ES-I3 (cell line): ENCODE data around the gene PLPPR2.

Source experiments
- H3K36me3 ChIP-seq: 2 replicates; pipeline ENCODE4 v1.6.1; 2013; ENCODE audit warnings: mild to moderate bottlenecking, low read length, control low read depth, moderate library complexity; ENCODE audit not compliant: insufficient read depth
- H3K4me1 ChIP-seq: 2 replicates; pipeline ENCODE4 v1.6.1; 2013; ENCODE audit warnings: mild to moderate bottlenecking, control low read depth, low read length; ENCODE audit not compliant: insufficient read depth
- H3K9ac ChIP-seq: 2 replicates; pipeline ENCODE4 v1.6.1; 2013; ENCODE audit warnings: low read depth, mild to moderate bottlenecking, low read length, moderate library complexity
- H3K9me3 ChIP-seq: 2 replicates; pipeline ENCODE4 v1.6.1; 2013; ENCODE audit warnings: mild to moderate bottlenecking, low read length, moderate library complexity; ENCODE audit not compliant: control insufficient read depth, insufficient read depth

PLPPR2 gene

GRCh38 chr19:11414544-11414943, 59.3 kb downstream of the PLPPR2 start:
- Histone ChIP-seq H3K9ac (no peak overlapping the region), H3K36me3 (no peaks in the 10 kb centered on the region; the same call in 1 of the 2 replicates), H3K4me1 (peaks cover 3% of the 10 kb centered on the region; the same call in 1 of the 2 replicates), H3K9me3 (no peaks in the 10 kb centered on the region)
